Gastroesophageal sphincter (tissue), 4 donors: ENCODE results near the gene DCTPP1. TPM values are rescaled to one million over a fixed set of nuclear protein-coding genes. Genes with fewer than 3 reads are reported as not detected.

ENCODE experiments used
- ATAC-seq: fragments of 150-250 bp; one replicate; pipeline ENCODE4 v1.9.1; 2016; ENCODE audit warnings: mild to moderate bottlenecking, moderate library complexity
- H3K27ac ChIP-seq, 4 donors: fragments of 200-600 bp; sonication (generic) in 3 of 4; 1 replicate in 3 of 4; 2 replicates in 1 of 4; pipeline ENCODE4 v1.5.1; 2016 to 2019
- H3K27me3 ChIP-seq: fragments of 200-600 bp; sonication (generic); one replicate; pipeline ENCODE4 v1.5.1; 2019
- H3K36me3 ChIP-seq, 2 donors: fragments of 200-600 bp; sonication (generic); one replicate each; pipeline ENCODE4 v1.5.1; 2019; ENCODE audit warnings: control low read depth in 1 of 2
- H3K4me1 ChIP-seq, 3 donors: fragments of 200-600 bp; sonication (generic); 1 replicate in 2 of 3; 2 replicates in 1 of 3; pipeline ENCODE4 v1.5.1; 2016 to 2019; ENCODE audit warnings: control low read depth in 2 of 3
- H3K4me3 ChIP-seq, 2 donors: fragments of 200-600 bp; sonication (generic); one replicate each; pipeline ENCODE4 v1.5.1; 2019; ENCODE audit warnings: mild to moderate bottlenecking in 1 of 2, moderate library complexity in 1 of 2
- H3K9me3 ChIP-seq, 3 donors: fragments of 200-600 bp; sonication (generic); one replicate each; pipeline ENCODE4 v1.5.1; 2017 to 2019; ENCODE audit warnings: control low read depth in 2 of 3
- EP300 ChIP-seq: sonication (generic); formaldehyde crosslinking; IDR thresholded peaks from one replicate; pipeline ENCODE4 v1.6.1; 2017; ENCODE audit warnings: antibody characterized with exemption, mild to moderate bottlenecking
- POLR2A ChIP-seq, 2 donors: fragments of 450-650 bp; IDR thresholded peaks; one replicate each; pipeline ENCODE4 v1.6.1; 2017; ENCODE audit warnings: antibody characterized with exemption in 2 of 2, mild to moderate bottlenecking in 2 of 2, moderate library complexity in 1 of 2
- POLR2AphosphoS5 ChIP-seq: sonication (generic); formaldehyde crosslinking; IDR thresholded peaks from one replicate; pipeline ENCODE4 v1.6.1; 2017; ENCODE audit warnings: antibody characterized with exemption
- WGBS, 2 donors: methylation state at CpG; one replicate each; pipeline ENCODE4 v1.1.5; 2018; ENCODE audit warnings: low coverage in 1 of 2; 5-methylcytosine and 5-hydroxymethylcytosine counted together
- small RNA-seq, 4 donors: library from RNA; depleted of rRNA; stranded (forward); fragments of <200 nt; gene quantifications; one replicate each; pipeline ENCODE3, GENCODE V24; 2016
- total RNA-seq, 4 donors: library from RNA; depleted of rRNA; stranded (reverse); fragments of >200 nt; gene quantifications; one replicate each; pipeline ENCODE4 v1.1.0, GENCODE V29; 2016
- TF ChIP-seq, protein P1 (sequence below), 4 experiments: fragments of 200-600 bp in 2 of 4; fragments of 450-650 bp in 2 of 4; sonication (generic) in 1 of 4; IDR thresholded peaks; one replicate each; pipeline ENCODE4 v1.5.1; 2017 to 2019; ENCODE audit warnings: antibody characterized with exemption in 4 of 4, mild to moderate bottlenecking in 2 of 4, moderate library complexity in 2 of 4

The DCTPP1 gene
- total RNA-seq, 4 donors from 2014 or later, result 10.9 to 17.4 (median 13.8) TPM

DNA sequence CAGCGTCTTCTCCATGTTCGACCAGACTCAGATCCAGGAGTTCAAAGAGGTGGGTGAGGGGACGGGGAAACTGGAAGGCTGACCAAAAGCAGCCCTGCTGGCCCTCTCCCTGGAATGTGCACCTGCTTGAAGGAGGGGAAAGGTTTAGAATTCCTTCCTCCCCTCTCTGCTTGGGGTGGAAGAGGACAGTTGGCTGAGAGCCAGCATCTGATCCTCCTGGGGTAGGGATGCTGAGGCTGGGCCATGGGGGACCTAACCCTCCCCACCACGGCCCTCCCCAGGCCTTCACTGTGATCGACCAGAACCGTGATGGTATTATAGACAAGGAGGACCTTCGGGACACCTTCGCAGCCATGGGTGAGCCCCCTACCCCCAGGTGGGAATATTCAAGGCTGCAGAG, 54.0 kb downstream of the DCTPP1 start:
- no peaks in the 10 kb centered on the region for H3K36me3 ChIP-seq
- no peak for ATAC-seq
- no peaks in the 10 kb centered on the region for H3K9me3 ChIP-seq
- TF ChIP-seq EP300 (no peak), POLR2A (IDR thresholded peaks at IDR 0.05) (no peak), POLR2AphosphoS5 (no peak)
- TF ChIP-seq, protein P1, sequence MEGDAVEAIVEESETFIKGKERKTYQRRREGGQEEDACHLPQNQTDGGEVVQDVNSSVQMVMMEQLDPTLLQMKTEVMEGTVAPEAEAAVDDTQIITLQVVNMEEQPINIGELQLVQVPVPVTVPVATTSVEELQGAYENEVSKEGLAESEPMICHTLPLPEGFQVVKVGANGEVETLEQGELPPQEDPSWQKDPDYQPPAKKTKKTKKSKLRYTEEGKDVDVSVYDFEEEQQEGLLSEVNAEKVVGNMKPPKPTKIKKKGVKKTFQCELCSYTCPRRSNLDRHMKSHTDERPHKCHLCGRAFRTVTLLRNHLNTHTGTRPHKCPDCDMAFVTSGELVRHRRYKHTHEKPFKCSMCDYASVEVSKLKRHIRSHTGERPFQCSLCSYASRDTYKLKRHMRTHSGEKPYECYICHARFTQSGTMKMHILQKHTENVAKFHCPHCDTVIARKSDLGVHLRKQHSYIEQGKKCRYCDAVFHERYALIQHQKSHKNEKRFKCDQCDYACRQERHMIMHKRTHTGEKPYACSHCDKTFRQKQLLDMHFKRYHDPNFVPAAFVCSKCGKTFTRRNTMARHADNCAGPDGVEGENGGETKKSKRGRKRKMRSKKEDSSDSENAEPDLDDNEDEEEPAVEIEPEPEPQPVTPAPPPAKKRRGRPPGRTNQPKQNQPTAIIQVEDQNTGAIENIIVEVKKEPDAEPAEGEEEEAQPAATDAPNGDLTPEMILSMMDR (IDR thresholded peaks at IDR 0.05), result no peak
- WGBS, 2 donors, result 70 to 90% methylated on average over 2 of the region's 8 CpGs
- H3K4me1 ChIP-seq, result peaks cover 0 to 41% (median 15%) of the 10 kb centered on the region in 3 donors
- peak overlapping the region in 2 of 4 donors; percentile 12 to 100 for H3K27ac ChIP-seq
- no peak overlapping the region for H3K4me3 ChIP-seq
- H3K27me3 ChIP-seq, result no peaks in the 10 kb centered on the region

DNA sequence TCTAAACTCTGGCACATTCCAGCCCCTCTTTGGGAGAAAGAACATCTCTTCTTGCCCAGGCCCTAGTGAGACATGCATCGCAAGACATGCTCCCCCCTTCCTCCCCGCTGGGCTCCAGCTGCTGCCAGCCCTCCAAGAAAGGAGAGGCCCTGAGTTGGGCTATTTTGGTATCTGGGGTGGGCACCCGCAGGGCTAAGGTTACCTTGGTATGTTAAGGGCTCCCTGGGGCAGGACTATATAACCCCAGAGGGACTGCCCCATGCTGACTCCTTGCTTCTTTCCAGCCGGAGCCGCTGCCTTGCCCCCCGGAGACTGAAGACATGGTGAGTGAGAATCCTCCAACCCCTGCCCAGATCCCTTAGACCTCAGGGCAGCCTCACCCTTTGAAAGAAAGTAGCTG, 55.3 kb downstream of the DCTPP1 start, which contains the start of gene MYL11:
Gene MYL11 (plus strand): TSS at position 265 of the 400 bp plus-strand sequence. CDS start 56 bp downstream, at position 321.
- Histone ChIP-seq H3K36me3 (no peaks in the 10 kb centered on the region), H3K27ac (no peak within 1 kb of the TSS), H3K9me3 (no peaks in the 10 kb centered on the region), H3K27me3 (no peaks in the 10 kb centered on the region), H3K4me1 (peaks cover 0 to 32% (median 15%) of the 10 kb centered on the region in 3 donors), H3K4me3 (no peak within 1 kb of the TSS)
- no CpG with 5 or more reads among the region's 6 CpGs for WGBS, 2 donors
- no peak for ATAC-seq
- no peak for TF ChIP-seq POLR2A (IDR thresholded peaks at IDR 0.05)
- TF ChIP-seq, protein P1 (IDR thresholded peaks at IDR 0.05), result no peak
- no peak for TF ChIP-seq POLR2AphosphoS5
- TF ChIP-seq EP300, result no peak

Small RNA genes within 50 kb of the gene (small RNA-seq; reads per million reads assigned to genes)
- gene RF00019 (0 reads per million in 4 donors), gene RF00406 (0 reads per million in 4 donors)

Other genes with a start within 250 kb of the DCTPP1 start
- 10 to 100 TPM in 3 of 4 donors, 1 to 10 TPM in 1; 8.6 to 32.0 (median 13.1) TPM for gene CORO1A, start 246.4 kb downstream of the DCTPP1 start, total RNA-seq
- gene BOLA2B, start 236.4 kb downstream of the DCTPP1 start, total RNA-seq, result 10 to 100 TPM; 72.7 to 98.8 (median 88.4) TPM
- gene SLX1A, start 236.2 kb downstream of the DCTPP1 start, total RNA-seq, result 10 to 100 TPM in 2 of 4 donors, 1 to 10 TPM in 2; 7.8 to 21.2 (median 13.5) TPM
- 10 to 100 TPM in 1 of 4 donors, 1 to 10 TPM in 2, not detected in 1; 5.1 to 10.4 (median 8.8) TPM for gene SULT1A3, start 230.8 kb downstream of the DCTPP1 start, total RNA-seq
- 1 to 10 TPM in 2 of 4 donors, under 1 TPM in 2; 0.32 to 7.0 (median 2.5) TPM for gene NPIPB13, start 181.6 kb downstream of the DCTPP1 start, total RNA-seq
- gene CD2BP2, start 74.7 kb downstream of the DCTPP1 start, total RNA-seq, result 10 to 100 TPM; 43.1 to 68.1 (median 54.3) TPM
- 10 to 100 TPM; 17.1 to 40.9 (median 20.4) TPM for gene TBC1D10B, start 59.5 kb downstream of the DCTPP1 start, total RNA-seq
- not detected for gene MYL11, start 55.2 kb downstream of the DCTPP1 start, total RNA-seq
- gene SEPTIN1, start 47.5 kb downstream of the DCTPP1 start, total RNA-seq, result 1 to 10 TPM in 2 of 4 donors, under 1 TPM in 2; 0.59 to 2.2 (median 1.2) TPM
- 10 to 100 TPM in 3 of 4 donors, 1 to 10 TPM in 1; 7.9 to 17.5 (median 12.2) TPM for gene ZNF48, start 34.6 kb downstream of the DCTPP1 start, total RNA-seq
- gene ZNF771, start 22.4 kb downstream of the DCTPP1 start, total RNA-seq, result 10 to 100 TPM; 17.6 to 29.3 (median 19.5) TPM
- gene SEPHS2, start 15.8 kb upstream of the DCTPP1 start, total RNA-seq, result 10 to 100 TPM; 21.6 to 36.1 (median 25.2) TPM
- gene ITGAL, start 42.7 kb upstream of the DCTPP1 start, total RNA-seq, result 1 to 10 TPM in 2 of 4 donors, under 1 TPM in 2; 0.30 to 4.2 (median 0.97) TPM
- 10 to 100 TPM; 41.3 to 87.8 (median 50.9) TPM for gene ZNF768, start 96.5 kb upstream of the DCTPP1 start, total RNA-seq
- gene ZNF747, start 104.8 kb upstream of the DCTPP1 start, total RNA-seq, result 10 to 100 TPM; 15.3 to 31.6 (median 19.3) TPM
- gene ZNF764, start 128.3 kb upstream of the DCTPP1 start, total RNA-seq, result 10 to 100 TPM in 2 of 4 donors, 1 to 10 TPM in 2; 6.3 to 13.1 (median 9.3) TPM
- 10 to 100 TPM; 15.9 to 22.1 (median 20.8) TPM for gene ZNF688, start 141.7 kb upstream of the DCTPP1 start, total RNA-seq
- 10 to 100 TPM in 3 of 4 donors, 1 to 10 TPM in 1; 6.9 to 17.0 (median 12.2) TPM for gene ZNF785, start 155.7 kb upstream of the DCTPP1 start, total RNA-seq
- 10 to 100 TPM in 2 of 4 donors, 1 to 10 TPM in 2; 9.7 to 13.1 (median 11.4) TPM for gene ZNF689, start 180.4 kb upstream of the DCTPP1 start, total RNA-seq
- 10 to 100 TPM; 21.7 to 49.2 (median 41.8) TPM for gene PRR14, start 220.9 kb upstream of the DCTPP1 start, total RNA-seq
- gene FBRS, start 228.4 kb upstream of the DCTPP1 start, total RNA-seq, result 10 to 100 TPM; 19.9 to 52.1 (median 32.8) TPM